Activated CD4-positive, alpha-beta T cell treated with anti-CD3 and anti-CD28 coated beads, Interleukin-2, amount 10 ng/mL, durations not matched to agents 24 days and 14 days (primary cell): Measurements from ENCODE around the gene TSC1. TPM values are rescaled to one million over a fixed set of nuclear protein-coding genes. Genes with fewer than 3 reads are reported as not detected.

Experiments
- DNase-seq: peaks from one replicate; pipeline ENCODE4 v3.0.0; 2022
- H3K27ac Mint-ChIP-seq: one replicate; pipeline ENCODE4 v1.8.0; 2022; ENCODE audit warnings: mild to moderate bottlenecking, mixed read lengths
- H3K27me3 Mint-ChIP-seq: one replicate; pipeline ENCODE4 v1.8.0; 2022; ENCODE audit warnings: mixed read lengths
- H3K36me3 Mint-ChIP-seq: one replicate; pipeline ENCODE4 v1.8.0; 2022; ENCODE audit warnings: low read depth, mild to moderate bottlenecking, mixed read lengths
- H3K4me1 Mint-ChIP-seq: one replicate; pipeline ENCODE4 v1.8.0; 2021; ENCODE audit warnings: mixed read lengths
- H3K4me3 Mint-ChIP-seq: one replicate; pipeline ENCODE4 v1.8.0; 2022; ENCODE audit warnings: mild to moderate bottlenecking, moderate library complexity, mixed read lengths
- H3K9me3 Mint-ChIP-seq: one replicate; pipeline ENCODE4 v1.8.0; 2021; ENCODE audit warnings: mixed read lengths
- intact Hi-C: fragments of 100-400 bp; cut with micrococcal nuclease; formaldehyde crosslinking; loops from one replicate; pipeline ENCODE4 v1.15.1; 2023
- total RNA-seq: library from RNA; stranded (reverse); gene quantifications from 2 replicates; pipeline ENCODE4 v1.2.3, GENCODE V29; 2022

The TSC1 gene
- total RNA-seq, 1 donor from 2014 or later, result 33.5 TPM

- Mint-ChIP-seq H3K27ac (no peak overlapping the region), H3K4me1 (peaks cover 5% of the 10 kb centered on the region), H3K4me3 (no peak overlapping the region), H3K27me3 (no peaks in the 10 kb centered on the region), H3K9me3 (no peaks in the 10 kb centered on the region), H3K36me3 (no peaks in the 10 kb centered on the region)
- intact Hi-C loops, result no loop called here
- no peak for DNase-seq
Observed at GRCh38 chr9:132864277-132864676, 80.1 kb downstream of the TSC1 start.

- no peak overlapping the region for H3K4me3 Mint-ChIP-seq
- H3K27ac Mint-ChIP-seq, result no peak overlapping the region
- no peaks in the 10 kb centered on the region for H3K9me3 Mint-ChIP-seq
- no peaks in the 10 kb centered on the region for H3K36me3 Mint-ChIP-seq
- peaks cover 5% of the 10 kb centered on the region for H3K4me1 Mint-ChIP-seq
- H3K27me3 Mint-ChIP-seq, result peaks cover 2% of the 10 kb centered on the region
- intact Hi-C loops, result no loop called here
- DNase-seq, result no peak
Observed at GRCh38 chr9:132863096-132863495, 81.3 kb downstream of the TSC1 start.

- H3K4me3 Mint-ChIP-seq, result no peak overlapping the region
- DNase-seq, result no peak
- intact Hi-C loops, result no loop called here
- H3K36me3 Mint-ChIP-seq, result no peaks in the 10 kb centered on the region
- no peaks in the 10 kb centered on the region for H3K9me3 Mint-ChIP-seq
- peaks cover 5% of the 10 kb centered on the region for H3K4me1 Mint-ChIP-seq
- peaks cover 2% of the 10 kb centered on the region for H3K27me3 Mint-ChIP-seq
- no peak overlapping the region for H3K27ac Mint-ChIP-seq
Observed at GRCh38 chr9:132862533-132862932, 81.9 kb downstream of the TSC1 start.

GRCh38 chr9:132861666-132862065 is 82.8 kb downstream of the TSC1 start:
- Mint-ChIP-seq H3K9me3 (no peaks in the 10 kb centered on the region), H3K36me3 (no peaks in the 10 kb centered on the region), H3K27me3 (peaks cover 2% of the 10 kb centered on the region), H3K27ac (no peak overlapping the region), H3K4me1 (peaks cover 5% of the 10 kb centered on the region), H3K4me3 (no peak overlapping the region)
- intact Hi-C loops, result no loop called here
- DNase-seq, result no peak

GRCh38 chr9:132858751-132859150 is 85.7 kb downstream of the TSC1 start:
- Mint-ChIP-seq H3K27me3 (peaks cover 2% of the 10 kb centered on the region), H3K9me3 (no peaks in the 10 kb centered on the region), H3K36me3 (no peaks in the 10 kb centered on the region), H3K4me3 (no peak overlapping the region), H3K4me1 (peaks cover 8% of the 10 kb centered on the region), H3K27ac (no peak overlapping the region)
- no peak for DNase-seq
- intact Hi-C loops, result loop anchor here (10.0 kb wide), 1 partner anchor 116 kb away; the partner anchor contains the start of gene GFI1B

GRCh38 chr9:132857616-132858342 is 86.6 kb downstream of the TSC1 start:
- H3K4me3 Mint-ChIP-seq, result no peak overlapping the region
- DNase-seq, result no peak
- H3K27ac Mint-ChIP-seq, result no peak overlapping the region
- intact Hi-C loops, result loop anchor here (10.0 kb wide), 1 partner anchor 117 kb away; the partner anchor contains the start of gene GFI1B
- no peaks in the 10 kb centered on the region for H3K36me3 Mint-ChIP-seq
- H3K9me3 Mint-ChIP-seq, result no peaks in the 10 kb centered on the region
- peaks cover 8% of the 10 kb centered on the region for H3K4me1 Mint-ChIP-seq
- peaks cover 2% of the 10 kb centered on the region for H3K27me3 Mint-ChIP-seq

GRCh38 chr9:132857031-132857430 is 87.4 kb downstream of the TSC1 start:
- Mint-ChIP-seq H3K9me3 (no peaks in the 10 kb centered on the region), H3K4me1 (peaks cover 6% of the 10 kb centered on the region), H3K27me3 (peaks cover 3% of the 10 kb centered on the region), H3K4me3 (no peak overlapping the region), H3K36me3 (no peaks in the 10 kb centered on the region), H3K27ac (no peak overlapping the region)
- intact Hi-C loops, result loop anchor here (10.0 kb wide), 1 partner anchor 118 kb away; the partner anchor contains the start of gene GFI1B
- no peak for DNase-seq

GRCh38 chr9:132855904-132856303 is 88.5 kb downstream of the TSC1 start:
- Mint-ChIP-seq H3K27ac (no peak overlapping the region), H3K4me3 (no peak overlapping the region), H3K36me3 (no peaks in the 10 kb centered on the region), H3K4me1 (peaks cover 10% of the 10 kb centered on the region), H3K27me3 (peaks cover 3% of the 10 kb centered on the region), H3K9me3 (no peaks in the 10 kb centered on the region)
- intact Hi-C loops, result loop anchor here (10.0 kb wide), 1 partner anchor 119 kb away; the partner anchor contains the start of gene GFI1B
- no peak for DNase-seq

- H3K36me3 Mint-ChIP-seq, result no peaks in the 10 kb centered on the region
- intact Hi-C loops, result loop anchor here (10.0 kb wide), 1 partner anchor 120 kb away; the partner anchor contains the start of gene GFI1B
- no peak for DNase-seq
- peaks cover 3% of the 10 kb centered on the region for H3K27me3 Mint-ChIP-seq
- H3K4me1 Mint-ChIP-seq, result peaks cover 14% of the 10 kb centered on the region
- H3K9me3 Mint-ChIP-seq, result no peaks in the 10 kb centered on the region
- no peak overlapping the region for H3K4me3 Mint-ChIP-seq
- no peak overlapping the region for H3K27ac Mint-ChIP-seq
Observed at GRCh38 chr9:132854832-132855231, 89.6 kb downstream of the TSC1 start.

- no peaks in the 10 kb centered on the region for H3K36me3 Mint-ChIP-seq
- H3K4me1 Mint-ChIP-seq, result peaks cover 23% of the 10 kb centered on the region
- peaks cover 2% of the 10 kb centered on the region for H3K27me3 Mint-ChIP-seq
- no peaks in the 10 kb centered on the region for H3K9me3 Mint-ChIP-seq
- no peak overlapping the region for H3K4me3 Mint-ChIP-seq
- no peak overlapping the region for H3K27ac Mint-ChIP-seq
- intact Hi-C loops, result loop anchor here (10.0 kb wide), 1 partner anchor 121 kb away; the partner anchor contains the start of gene GFI1B
- DNase-seq, result no peak
Observed at GRCh38 chr9:132853482-132853881, 90.9 kb downstream of the TSC1 start.

GRCh38 chr9:132849185-132849706 is 95.2 kb downstream of the TSC1 start:
- Mint-ChIP-seq H3K4me1 (peaks cover 17% of the 10 kb centered on the region), H3K9me3 (no peaks in the 10 kb centered on the region), H3K36me3 (no peaks in the 10 kb centered on the region), H3K4me3 (peak overlapping the region; percentile 52), H3K27me3 (peaks cover 1% of the 10 kb centered on the region), H3K27ac (peak overlapping the region; percentile 58)
- peak; percentile 64 for DNase-seq
- intact Hi-C loops, result loop anchor here (5.0 kb wide), 1 partner anchor 53 kb away; no protein-coding TSS in a partner anchor

GRCh38 chr9:132846918-132847515 is 97.4 kb downstream of the TSC1 start:
- no peaks in the 10 kb centered on the region for H3K36me3 Mint-ChIP-seq
- peaks cover 3% of the 10 kb centered on the region for H3K27me3 Mint-ChIP-seq
- no peak overlapping the region for H3K4me3 Mint-ChIP-seq
- peaks cover 17% of the 10 kb centered on the region for H3K4me1 Mint-ChIP-seq
- intact Hi-C loops, result loop anchor here (5.0 kb wide), 1 partner anchor 55 kb away; no protein-coding TSS in a partner anchor
- H3K9me3 Mint-ChIP-seq, result no peaks in the 10 kb centered on the region
- no peak for DNase-seq
- H3K27ac Mint-ChIP-seq, result no peak overlapping the region

- H3K9me3 Mint-ChIP-seq, result no peaks in the 10 kb centered on the region
- no peaks in the 10 kb centered on the region for H3K36me3 Mint-ChIP-seq
- no peak overlapping the region for H3K27ac Mint-ChIP-seq
- H3K4me3 Mint-ChIP-seq, result no peak overlapping the region
- intact Hi-C loops, result loop anchor here (5.0 kb wide), 1 partner anchor 56 kb away; no protein-coding TSS in a partner anchor
- H3K27me3 Mint-ChIP-seq, result peaks cover 3% of the 10 kb centered on the region
- H3K4me1 Mint-ChIP-seq, result peaks cover 17% of the 10 kb centered on the region
- no peak for DNase-seq
Observed at GRCh38 chr9:132846109-132846917, 98.1 kb downstream of the TSC1 start.
